GM10266 (cell line): ENCODE results near the gene SPEM2.

Experiments
- DNase-seq: peaks from one replicate; pipeline ENCODE4 v3.0.0; 2012; ENCODE audit errors: extremely low spot score
- TF ChIP-seq, protein P1 (sequence below): IDR thresholded peaks from 2 replicates; pipeline ENCODE4 v1.5.1; 2012; ENCODE audit warnings: mild to moderate bottlenecking, low read depth; ENCODE audit not compliant: control insufficient read depth, insufficient read depth; ENCODE audit errors: missing control alignments

SPEM2 gene

DNA sequence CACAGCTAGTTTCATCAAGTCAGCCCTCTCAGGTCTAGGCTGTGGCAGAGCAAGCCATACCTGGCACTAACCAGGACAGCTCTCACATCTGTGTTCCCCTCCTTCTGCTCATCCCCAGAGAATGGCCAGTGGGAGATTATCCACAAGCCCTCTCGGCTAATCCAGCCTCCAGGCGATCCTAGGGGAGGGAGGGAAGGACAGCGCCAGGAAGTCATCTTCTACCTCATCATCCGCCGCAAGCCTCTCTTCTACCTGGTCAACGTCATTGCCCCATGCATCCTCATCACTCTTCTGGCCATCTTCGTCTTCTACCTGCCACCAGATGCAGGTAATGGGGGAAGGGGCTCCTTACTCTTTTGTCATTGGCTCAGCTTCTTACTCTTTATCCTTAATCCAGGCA lies 23.0 kb downstream of the SPEM2 start:
- DNase-seq, result no peak
- TF ChIP-seq, protein P1, sequence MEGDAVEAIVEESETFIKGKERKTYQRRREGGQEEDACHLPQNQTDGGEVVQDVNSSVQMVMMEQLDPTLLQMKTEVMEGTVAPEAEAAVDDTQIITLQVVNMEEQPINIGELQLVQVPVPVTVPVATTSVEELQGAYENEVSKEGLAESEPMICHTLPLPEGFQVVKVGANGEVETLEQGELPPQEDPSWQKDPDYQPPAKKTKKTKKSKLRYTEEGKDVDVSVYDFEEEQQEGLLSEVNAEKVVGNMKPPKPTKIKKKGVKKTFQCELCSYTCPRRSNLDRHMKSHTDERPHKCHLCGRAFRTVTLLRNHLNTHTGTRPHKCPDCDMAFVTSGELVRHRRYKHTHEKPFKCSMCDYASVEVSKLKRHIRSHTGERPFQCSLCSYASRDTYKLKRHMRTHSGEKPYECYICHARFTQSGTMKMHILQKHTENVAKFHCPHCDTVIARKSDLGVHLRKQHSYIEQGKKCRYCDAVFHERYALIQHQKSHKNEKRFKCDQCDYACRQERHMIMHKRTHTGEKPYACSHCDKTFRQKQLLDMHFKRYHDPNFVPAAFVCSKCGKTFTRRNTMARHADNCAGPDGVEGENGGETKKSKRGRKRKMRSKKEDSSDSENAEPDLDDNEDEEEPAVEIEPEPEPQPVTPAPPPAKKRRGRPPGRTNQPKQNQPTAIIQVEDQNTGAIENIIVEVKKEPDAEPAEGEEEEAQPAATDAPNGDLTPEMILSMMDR, result no peak

DNA sequence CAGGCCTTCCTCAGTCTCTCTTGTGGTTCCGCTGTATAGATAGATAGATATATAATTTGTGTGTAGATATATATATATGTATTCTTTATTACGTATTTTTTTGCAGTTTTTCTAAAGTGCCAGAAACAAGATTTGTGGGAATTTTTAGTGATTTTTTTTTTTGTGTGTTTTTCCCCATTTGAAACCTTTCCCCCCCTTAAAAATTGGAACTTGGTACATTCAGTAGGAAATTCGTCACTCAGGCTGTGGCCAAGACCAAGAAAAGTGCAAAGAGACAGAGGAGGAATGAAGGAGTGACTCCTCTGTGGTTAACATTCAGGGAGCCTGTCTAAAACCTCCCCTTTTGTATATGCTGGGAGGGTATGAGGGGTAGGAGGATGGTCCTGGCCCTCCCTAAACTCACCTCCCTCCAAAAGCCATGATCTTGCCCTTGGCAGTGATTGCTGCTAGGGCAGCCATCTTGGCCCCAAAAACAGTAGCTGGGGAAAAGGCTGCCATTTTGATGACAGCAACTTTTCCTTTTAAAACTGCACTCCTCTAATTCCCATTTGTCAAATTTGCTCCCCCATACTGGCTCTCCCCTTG lies 34.6 kb downstream of the SPEM2 start:
- TF ChIP-seq, protein P1, result no peak
- DNase-seq, result no peak

DNA sequence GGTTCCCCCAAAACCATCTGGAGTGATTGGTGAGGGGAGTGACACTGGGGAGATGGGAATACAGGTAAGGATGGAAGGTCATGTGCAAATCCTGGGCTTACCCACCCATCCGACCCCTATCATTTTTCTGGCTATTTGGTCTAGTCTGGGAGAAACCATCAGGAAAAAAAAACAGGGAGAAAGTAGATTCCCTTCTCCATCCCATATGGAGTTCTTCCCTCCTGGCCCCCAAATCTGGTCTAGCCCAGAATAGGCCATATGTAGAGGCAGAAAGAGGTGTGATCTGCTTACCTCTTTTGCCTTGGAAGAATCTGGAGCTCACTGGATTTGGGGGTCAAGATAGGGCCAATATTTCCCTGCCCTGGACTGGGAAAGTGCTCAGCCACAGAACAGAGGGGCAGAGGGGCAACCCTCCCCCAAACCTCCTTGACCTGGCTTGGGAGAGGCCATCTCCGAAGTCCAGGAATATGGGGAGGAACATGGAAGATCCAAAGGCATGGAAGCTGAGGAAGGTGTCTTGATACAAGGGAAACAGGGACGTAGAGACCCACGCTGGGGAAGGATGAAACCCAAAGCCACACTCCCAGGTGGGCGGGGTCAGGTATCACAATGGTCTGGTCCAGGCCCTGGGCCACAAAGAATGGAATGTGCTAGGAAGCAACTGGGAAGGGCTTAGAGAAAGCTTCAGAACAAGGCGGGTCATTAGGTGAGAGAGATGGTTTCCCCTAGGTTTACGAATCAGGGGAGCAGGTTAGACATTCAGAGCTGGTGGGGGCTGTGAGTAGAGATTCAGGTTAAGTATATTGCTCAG lies 35.6 kb downstream of the SPEM2 start:
- TF ChIP-seq, protein P1, result no peak
- no peak for DNase-seq

DNA sequence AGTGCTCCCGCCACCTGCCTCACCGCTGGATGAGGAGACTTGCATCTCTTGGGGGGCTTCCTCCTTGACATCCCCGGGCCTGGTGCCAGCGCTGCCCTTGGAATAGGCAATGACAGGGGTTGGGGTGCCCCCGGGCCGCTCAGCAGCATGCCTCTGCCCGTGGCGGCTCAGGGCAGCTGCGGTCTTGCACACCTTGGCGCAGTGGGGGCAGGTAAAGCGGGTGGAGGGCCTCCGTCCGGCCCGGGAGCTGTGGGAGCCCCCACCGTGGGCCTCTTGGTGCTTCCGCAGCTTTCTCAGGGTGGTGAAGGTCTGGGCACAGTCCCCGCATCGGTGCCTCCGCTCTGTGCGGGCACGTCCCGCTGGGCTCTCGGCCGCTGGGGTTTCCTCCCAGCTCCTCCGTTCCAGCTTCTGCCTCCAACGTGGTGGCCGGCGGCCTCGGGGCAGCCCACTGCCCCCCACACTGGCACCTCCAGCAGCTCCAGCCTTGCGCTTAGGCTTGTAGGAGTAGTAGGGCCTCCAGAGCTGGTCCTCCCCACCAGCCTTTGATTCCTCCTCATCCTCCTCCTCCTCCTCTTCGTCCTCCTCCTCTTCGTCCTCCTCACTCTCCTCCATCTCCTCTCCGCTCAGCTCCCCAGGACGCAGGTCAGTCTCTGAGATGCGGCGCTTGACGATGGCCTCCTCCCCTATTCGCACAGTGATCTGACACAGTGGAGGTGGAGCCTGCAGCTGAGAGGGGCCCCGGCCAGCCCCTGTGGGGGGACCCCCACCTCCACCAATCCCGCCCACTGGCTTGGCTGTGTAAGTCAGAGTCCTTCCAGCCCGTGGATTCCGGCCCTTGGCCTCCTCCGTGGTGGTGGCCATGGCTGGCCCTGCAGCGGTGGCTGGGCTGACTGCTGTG lies 37.3 kb downstream of the SPEM2 start:
- no peak for DNase-seq
- TF ChIP-seq, protein P1, result no peak

GRCh38 chr17:7463372-7463846 lies 38.0 kb downstream of the SPEM2 start:
- TF ChIP-seq, protein P1, result no peak
- DNase-seq, result no peak

- DNase-seq, result no peak
- TF ChIP-seq, protein P1, result no peak
Observed at GRCh38 chr17:7464081-7464480, 38.7 kb downstream of the SPEM2 start.
